GM19035 (cell line): Measurements from ENCODE around the gene KIF5A.
"Not testable (repeated sequence)": the region's sequence is repeated elsewhere in the genome, so short reads cannot be mapped to it uniquely, and the experiment has no call there.

ENCODE experiments used
- ATAC-seq: cut with Tn5 transposase; IDR thresholded peaks from one replicate; pipeline ENCODE4 v1.9.1; 2021; ENCODE audit not compliant: unreplicated experiment

KIF5A gene

GRCh38 chr12:57552835-57553313 is 3.0 kb downstream of the KIF5A start:
- ATAC-seq: no peak

GRCh38 chr12:57553343-57554202 is 3.7 kb downstream of the KIF5A start:
- ATAC-seq: no peak

- ATAC-seq: no peak
These were observed 4.6 kb downstream of the KIF5A start for GRCh38 chr12:57554453-57554852.

GRCh38 chr12:57554897-57555296 is 5.1 kb downstream of the KIF5A start:
- no peak for ATAC-seq

DNA sequence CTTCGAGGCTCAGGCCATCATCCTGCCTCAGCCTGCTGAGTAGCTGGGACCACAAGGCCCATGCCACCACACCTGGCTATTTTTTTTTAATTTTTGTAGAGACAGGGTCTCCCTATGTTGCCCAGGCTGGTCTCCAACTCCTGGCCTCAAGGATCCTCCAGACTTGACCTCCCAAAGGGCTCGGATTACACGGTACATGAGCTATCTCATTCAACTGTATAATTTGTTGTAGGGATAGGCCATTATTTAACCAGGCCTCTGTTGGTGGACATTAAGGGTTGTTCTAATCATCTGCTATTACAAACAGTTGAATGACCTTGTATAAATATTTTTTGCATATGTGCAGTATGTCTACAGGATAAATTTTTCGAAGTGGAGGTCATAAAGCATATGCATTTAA is 9.0 kb downstream of the KIF5A start:
- ATAC-seq: no peak

DNA sequence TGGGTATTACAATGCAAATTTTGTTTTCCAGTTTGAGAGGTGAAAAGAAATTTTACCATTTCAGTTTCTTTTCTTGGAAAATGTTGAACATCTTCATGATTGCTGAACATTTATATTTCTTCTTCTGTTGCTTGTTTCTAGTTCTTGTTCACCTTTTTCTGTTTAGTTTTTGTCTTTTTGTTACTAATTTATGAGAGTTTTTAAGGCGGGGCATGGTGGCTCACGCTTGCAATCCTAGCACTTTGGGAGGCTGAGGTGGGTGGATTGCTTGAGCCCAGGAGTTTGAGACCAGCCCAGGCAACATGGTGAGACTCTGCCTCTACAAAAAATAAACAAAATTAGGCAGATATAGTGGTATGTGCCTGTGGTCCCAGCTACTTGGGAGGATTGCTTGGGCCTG is 10.7 kb downstream of the KIF5A start:
- no peak for ATAC-seq

DNA sequence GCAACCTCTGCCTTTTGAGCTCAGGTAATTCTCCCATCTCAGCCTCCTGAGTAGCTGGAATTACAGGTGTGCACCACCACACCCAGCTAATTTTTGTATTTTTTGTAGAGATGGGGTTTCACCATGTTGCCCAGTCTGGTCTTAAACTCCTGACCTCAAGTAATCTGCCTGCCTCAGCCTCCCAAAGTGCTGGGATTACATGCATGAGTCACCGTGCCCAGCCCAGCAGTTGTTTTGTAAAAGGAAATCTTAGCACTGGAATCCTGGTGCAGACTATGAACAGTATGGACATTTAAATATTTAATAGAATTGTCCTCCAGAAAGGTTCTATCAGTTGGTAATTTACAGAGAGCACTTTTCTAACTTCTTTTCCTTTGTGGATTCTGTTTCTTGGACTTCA is 11.3 kb downstream of the KIF5A start:
- ATAC-seq: not testable (repeated sequence)

DNA sequence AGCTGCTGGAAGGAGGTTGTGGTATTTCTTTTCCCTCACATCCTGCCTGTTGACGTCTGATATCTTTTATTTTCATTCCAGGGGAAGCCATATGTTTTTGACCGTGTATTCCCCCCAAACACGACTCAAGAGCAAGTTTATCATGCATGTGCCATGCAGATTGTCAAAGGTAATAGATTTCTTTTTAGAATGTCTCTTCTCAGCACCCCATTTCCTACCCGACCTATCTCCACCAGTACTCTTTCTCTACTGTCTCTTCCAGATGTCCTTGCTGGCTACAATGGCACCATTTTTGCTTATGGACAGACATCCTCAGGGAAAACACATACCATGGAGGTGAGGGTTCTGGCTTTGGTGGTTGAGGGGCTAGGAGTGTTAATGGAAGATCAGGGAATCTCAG is 13.5 kb downstream of the KIF5A start:
- no peak for ATAC-seq

DNA sequence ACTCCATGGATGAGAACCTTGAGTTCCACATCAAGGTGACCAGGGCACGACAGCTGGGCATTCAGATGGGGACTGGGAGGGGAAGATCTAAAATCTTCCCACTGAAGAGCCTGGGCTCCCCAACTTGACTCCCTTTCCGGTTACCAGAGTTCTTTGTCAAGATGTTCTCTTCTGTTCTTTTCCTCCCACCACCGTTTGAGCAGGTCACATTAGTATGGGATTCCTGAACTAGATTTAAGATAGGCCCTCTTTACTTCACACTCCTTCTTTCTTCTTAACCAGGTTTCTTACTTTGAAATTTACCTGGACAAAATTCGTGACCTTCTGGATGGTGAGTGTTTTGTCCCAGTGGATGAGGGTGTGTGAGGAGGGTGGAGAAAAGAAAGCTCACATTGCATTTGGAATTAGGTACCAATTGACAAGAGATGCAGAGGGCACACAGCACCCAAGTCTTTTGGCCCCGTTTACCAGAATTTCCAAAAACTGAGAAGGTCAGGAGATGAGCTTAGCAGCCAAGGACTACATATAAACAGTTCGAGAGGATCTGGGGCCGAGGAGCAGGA is 14.4 kb downstream of the KIF5A start:
- no peak for ATAC-seq

DNA sequence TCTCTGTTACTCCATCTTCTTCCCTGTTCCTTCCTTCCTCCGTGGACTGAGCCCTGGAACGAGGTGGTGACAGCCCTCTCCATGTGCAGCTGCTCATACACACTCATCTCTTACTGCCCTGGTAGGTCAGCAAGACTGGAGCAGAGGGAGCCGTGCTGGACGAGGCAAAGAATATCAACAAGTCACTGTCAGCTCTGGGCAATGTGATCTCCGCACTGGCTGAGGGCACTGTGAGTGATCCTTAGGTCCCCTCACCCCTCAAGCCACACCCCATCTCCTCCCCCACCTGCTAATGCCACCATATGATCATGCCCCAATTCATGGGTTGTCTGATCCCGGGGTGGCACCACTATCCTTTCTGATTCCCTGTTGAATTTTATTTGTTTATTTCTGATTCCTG is 19.0 kb downstream of the KIF5A start:
- no peak for ATAC-seq

DNA sequence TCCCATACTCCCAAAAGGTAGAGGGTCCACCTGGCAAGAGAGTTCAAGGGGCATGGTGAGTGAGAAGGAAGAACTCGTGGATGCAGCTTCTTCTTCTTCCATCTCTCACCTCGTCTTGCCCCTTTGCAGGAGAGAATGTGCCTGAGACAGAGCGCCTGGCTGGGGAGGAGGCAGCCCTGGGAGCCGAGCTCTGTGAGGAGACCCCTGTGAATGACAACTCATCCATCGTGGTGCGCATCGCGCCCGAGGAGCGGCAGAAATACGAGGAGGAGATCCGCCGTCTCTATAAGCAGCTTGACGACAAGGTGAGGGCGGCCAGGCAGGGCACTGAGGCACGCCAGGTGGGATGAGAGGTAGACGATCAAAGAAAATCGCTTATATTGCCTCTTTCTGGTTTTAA is 20.0 kb downstream of the KIF5A start:
- ATAC-seq: no peak

- ATAC-seq: not testable (repeated sequence)
These were observed 20.6 kb downstream of the KIF5A start for GRCh38 chr12:57570438-57570837.

GRCh38 chr12:57571926-57572762 is 22.3 kb downstream of the KIF5A start:
- ATAC-seq: no peak

GRCh38 chr12:57574795-57575194 is 25.0 kb downstream of the KIF5A start:
- ATAC-seq: no peak

GRCh38 chr12:57575771-57576612 is 26.1 kb downstream of the KIF5A start:
- ATAC-seq: no peak

GRCh38 chr12:57576613-57577160 is 26.8 kb downstream of the KIF5A start:
- no peak for ATAC-seq

DNA sequence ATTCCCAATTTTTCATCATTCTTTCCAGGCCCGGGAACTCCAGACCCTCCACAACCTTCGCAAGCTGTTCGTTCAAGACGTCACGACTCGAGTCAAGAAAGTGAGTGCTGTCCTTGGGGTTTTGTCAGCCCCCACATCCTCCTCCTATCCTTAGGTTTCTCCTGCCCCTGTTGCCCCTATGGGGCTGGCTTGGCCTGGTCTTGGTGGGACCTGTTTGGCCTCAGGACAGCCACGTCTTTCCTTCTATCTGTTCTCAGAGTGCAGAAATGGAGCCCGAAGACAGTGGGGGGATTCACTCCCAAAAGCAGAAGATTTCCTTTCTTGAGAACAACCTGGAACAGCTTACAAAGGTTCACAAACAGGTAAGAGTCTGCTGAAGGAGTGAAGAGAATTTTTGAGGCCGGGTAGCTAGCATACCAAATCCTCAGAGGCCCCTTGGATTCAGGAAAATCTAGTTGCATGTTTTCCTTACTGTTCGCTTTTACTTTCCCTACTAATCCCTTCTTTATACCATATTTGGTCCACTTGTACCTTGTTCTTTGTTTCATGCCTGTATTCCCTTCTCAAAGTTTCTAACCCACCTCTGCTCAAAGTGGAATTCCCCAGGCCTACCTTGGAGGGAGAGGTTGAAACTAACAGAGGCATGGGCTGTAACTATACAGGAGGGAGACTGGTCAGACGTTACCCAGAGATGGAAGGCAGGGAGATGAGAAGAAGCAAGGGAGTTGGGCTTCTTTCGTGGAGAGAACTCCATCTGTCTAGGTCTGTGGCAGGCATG is 28.3 kb downstream of the KIF5A start:
- no peak for ATAC-seq

DNA sequence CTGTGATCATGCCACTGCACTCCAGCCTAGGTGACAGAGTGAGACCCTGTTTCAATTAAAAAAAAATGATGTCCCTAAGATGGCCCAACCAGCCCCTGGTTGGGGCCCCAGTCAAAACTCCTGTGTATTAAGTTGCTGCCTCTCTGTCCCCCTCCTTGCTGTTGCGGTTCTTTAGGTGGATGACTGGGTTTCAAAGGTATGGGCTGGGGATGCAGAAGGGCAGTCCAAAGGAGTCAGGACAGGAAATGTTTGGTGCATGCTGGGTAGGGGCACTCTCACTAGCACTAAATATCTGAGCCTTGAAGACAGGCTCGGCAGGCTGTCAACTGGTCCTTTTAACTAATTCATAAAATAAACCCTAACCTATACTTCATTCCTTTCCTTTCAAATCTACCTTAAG is 29.2 kb downstream of the KIF5A start:
- ATAC-seq: no peak

DNA sequence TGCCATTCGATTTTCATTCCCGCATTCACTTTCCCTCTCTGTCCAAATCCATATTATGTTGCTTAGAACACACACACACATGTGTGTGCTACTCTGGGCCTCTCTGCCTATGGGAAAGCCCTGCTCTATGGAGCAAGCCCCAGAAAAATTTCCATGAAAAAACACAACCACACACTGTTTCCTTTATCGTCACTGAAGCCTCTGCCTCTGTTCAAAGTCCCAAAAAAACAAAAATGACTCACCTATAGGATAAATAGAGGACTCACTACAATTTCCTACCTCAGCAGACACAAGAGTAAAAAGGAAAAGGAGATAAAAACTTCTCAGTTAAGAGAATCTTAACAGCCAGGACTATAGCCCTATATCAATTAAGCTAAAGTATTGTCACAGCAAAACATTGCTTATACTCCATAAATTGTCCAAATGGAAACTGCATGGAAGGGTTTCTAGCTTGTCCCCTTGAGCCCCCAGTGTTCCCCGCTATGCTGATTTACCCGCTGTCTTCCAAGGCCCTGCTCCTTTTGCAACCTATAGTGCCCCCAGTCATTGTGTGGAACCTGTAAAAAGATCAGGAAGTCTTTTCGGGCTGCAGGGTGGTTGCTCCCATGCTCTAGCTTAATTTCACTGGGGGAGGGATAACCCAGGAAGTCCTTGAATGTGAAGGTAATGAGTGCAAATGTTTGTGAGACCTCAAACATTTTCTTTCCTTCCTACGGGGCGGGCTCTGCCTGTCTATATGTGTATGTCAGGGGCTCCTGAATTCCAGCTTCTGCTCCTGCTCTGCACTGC is 30.0 kb downstream of the KIF5A start:
- ATAC-seq: no peak
